ENCODE results near the gene FBXO42. TPM values are rescaled to one million over a fixed set of nuclear protein-coding genes. Genes with fewer than 3 reads are reported as not detected.
A peak's percentile ranks its signal among the peaks of the same experiment; 100 is the strongest.

Gene FBXO42
- total and polyA plus RNA-seq, 2 experiments from 2014 or later, result 6.0 to 20.7 TPM

DNA sequence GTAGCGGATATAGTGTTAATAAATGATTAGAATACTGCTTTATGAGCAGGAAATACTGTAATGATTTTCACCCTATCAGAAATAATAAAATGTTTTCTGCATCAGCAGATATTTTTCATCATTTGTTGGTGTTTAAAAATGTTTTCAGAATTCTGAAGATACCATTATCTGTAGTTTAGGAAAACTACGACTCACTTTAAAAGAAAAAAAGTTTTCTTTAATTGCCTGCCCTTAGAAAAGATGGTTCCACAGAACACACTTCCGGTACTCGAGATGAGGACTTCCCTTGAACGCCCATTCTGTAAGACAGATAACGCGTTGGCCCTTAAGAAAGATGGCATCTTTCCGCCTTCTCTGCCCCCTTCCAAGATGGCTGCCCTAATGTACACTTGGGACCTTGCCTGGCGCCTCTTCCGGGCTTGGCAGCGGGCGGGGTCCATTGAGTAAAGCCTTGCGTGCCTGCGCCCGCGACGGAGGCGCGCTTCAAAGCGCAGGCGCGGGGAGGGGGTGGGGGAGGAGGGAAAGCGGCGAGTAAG lies 14.5 kb upstream of the FBXO42 start, which contains the start of gene SZRD1:
SZRD1 (plus strand) TSS at position 521 of the 536 bp plus-strand sequence. CDS start 16 bp downstream, outside the sequence.
- Mint-ChIP-seq H3K4me3 (peak within 1 kb of the TSS; percentile 96), H3K27me3 (ENCODE audit: insufficient read depth, low read depth, poor library complexity) (peaks cover 4% of the 10 kb centered on the region), H3K36me3 (ENCODE audit: low read depth) (peaks cover 2% of the 10 kb centered on the region; the same call in 1 of the 3 replicates), H3K9me3 (no peaks in the 10 kb centered on the region; the same call in 2 of the 3 replicates), H3K27ac (peak within 1 kb of the TSS; percentile 99), H3K4me1 (peaks cover 15% of the 10 kb centered on the region)
- peak within 1 kb of the TSS; percentile 98 for H3K27ac ChIP-seq (ENCODE audit: low read depth)
- peak; percentile 90 for ATAC-seq
- H2AFZ ChIP-seq, result peak within 1 kb of the TSS; percentile 48; the same call in 1 of the 2 replicates
- no peaks in the 10 kb centered on the region for H3K27me3 ChIP-seq (ENCODE audit: insufficient read depth)
- TF ChIP-seq, protein P1, sequence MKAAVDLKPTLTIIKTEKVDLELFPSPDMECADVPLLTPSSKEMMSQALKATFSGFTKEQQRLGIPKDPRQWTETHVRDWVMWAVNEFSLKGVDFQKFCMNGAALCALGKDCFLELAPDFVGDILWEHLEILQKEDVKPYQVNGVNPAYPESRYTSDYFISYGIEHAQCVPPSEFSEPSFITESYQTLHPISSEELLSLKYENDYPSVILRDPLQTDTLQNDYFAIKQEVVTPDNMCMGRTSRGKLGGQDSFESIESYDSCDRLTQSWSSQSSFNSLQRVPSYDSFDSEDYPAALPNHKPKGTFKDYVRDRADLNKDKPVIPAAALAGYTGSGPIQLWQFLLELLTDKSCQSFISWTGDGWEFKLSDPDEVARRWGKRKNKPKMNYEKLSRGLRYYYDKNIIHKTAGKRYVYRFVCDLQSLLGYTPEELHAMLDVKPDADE (IDR thresholded peaks at IDR 0.05), result peak; percentile 94
- TF ChIP-seq ZNF331 (CRISPR knock-in tag; IDR thresholded peaks at IDR 0.05; ENCODE audit: low read depth), result no peak
- TF ChIP-seq ZNF114 (CRISPR knock-in tag; IDR thresholded peaks at IDR 0.05), result peak; percentile 52; the same call in 1 of the 2 replicates
- TF ChIP-seq EZH2 (IDR thresholded peaks at IDR 0.05; ENCODE audit: low read depth, unreplicated experiment), result no peak
- TF ChIP-seq STAT1 (IDR thresholded peaks at IDR 0.05; ENCODE audit: unreplicated experiment), result no peak
- no peak for TF ChIP-seq EZH2phosphoT487 (IDR thresholded peaks at IDR 0.05; ENCODE audit: unreplicated experiment)
- TF ChIP-seq ZNF462 (CRISPR knock-in tag; IDR thresholded peaks at IDR 0.05), result no peak
- no peak for TF ChIP-seq CTCF (conservative IDR thresholded peaks at IDR 0.05; ENCODE audit: low read depth in 2 of 2)
- no peak for TF ChIP-seq JUNB (IDR thresholded peaks at IDR 0.05; ENCODE audit: unreplicated experiment)
- TF ChIP-seq NANOG (IDR thresholded peaks at IDR 0.05; ENCODE audit: borderline replicate concordance), result no peak
- no peak for TF ChIP-seq POLR2AphosphoS5 (IDR thresholded peaks at IDR 0.05; ENCODE audit: low read depth)
- no peak for TF ChIP-seq REST (IDR thresholded peaks at IDR 0.05; ENCODE audit: unreplicated experiment)
- peak; percentile 85 for TF ChIP-seq CREB1 (CRISPR knock-in tag; IDR thresholded peaks at IDR 0.05; ENCODE audit: low read depth)
- no peaks in the 10 kb centered on the region for H3K36me3 ChIP-seq (ENCODE audit: insufficient read depth)
- 0 out of 2 replicates have a peak, but pooled peaks cover 3% of the 10 kb centered on the region for H3F3A ChIP-seq (replicated peaks; ENCODE audit: low read depth)
- H3K4me3 ChIP-seq, result peak within 1 kb of the TSS; percentile 95
- peak within 1 kb of the TSS; percentile 83 for H3K4me2 ChIP-seq
- H3K4me1 ChIP-seq (ENCODE audit: insufficient read depth), result peaks cover 13% of the 10 kb centered on the region
- no peaks in the 10 kb centered on the region for H3K9me2 ChIP-seq (ENCODE audit: insufficient read depth)
- DNase-seq (ENCODE audit: low spot score), result peak; percentile 99
- peaks cover 44% of the 10 kb centered on the region for H3K79me2 ChIP-seq (replicated peaks; ENCODE audit: insufficient read depth)
- H4K20me1 ChIP-seq (replicated peaks; ENCODE audit: insufficient read depth), result peaks cover 37% of the 10 kb centered on the region
